DND-41 (cell line): ENCODE results near the gene PPA2.
"Not testable (repeated sequence)": the region's sequence is repeated elsewhere in the genome, so short reads cannot be mapped to it uniquely, and the experiment has no call there.

Experiments
- ATAC-seq: fragments of 200-7000 bp; cut with Tn5 transposase; 3 replicates; pipeline ENCODE4 v1.9.1; 2021; ENCODE audit warnings: low read depth; ENCODE audit not compliant: insufficient read depth
- DNase-seq: peaks from one replicate; pipeline ENCODE4 v3.0.0-alpha.2; 2020
- H2AFZ ChIP-seq: 2 replicates; pipeline ENCODE4 v1.6.0; 2012; ENCODE audit warnings: low read depth, low read length
- H3K27ac ChIP-seq: 2 replicates; pipeline ENCODE4 v1.5.1; 2012; ENCODE audit warnings: low read length, inconsistent platforms
- H3K27me3 ChIP-seq: fragments of 200-600 bp; sonication (generic); 2 replicates; pipeline ENCODE4 v1.6.0; 2012; ENCODE audit warnings: low read length, mild to moderate bottlenecking, inconsistent platforms; ENCODE audit not compliant: insufficient read depth, poor library complexity
- H3K36me3 ChIP-seq: 2 replicates; pipeline ENCODE4 v1.5.1; 2012; ENCODE audit warnings: low read length, inconsistent platforms; ENCODE audit not compliant: insufficient read depth
- H3K4me1 ChIP-seq: 2 replicates; pipeline ENCODE4 v1.5.1; 2012; ENCODE audit warnings: mild to moderate bottlenecking, low read length; ENCODE audit not compliant: insufficient read depth
- H3K4me2 ChIP-seq: 2 replicates; pipeline ENCODE4 v1.6.0; 2012; ENCODE audit warnings: mild to moderate bottlenecking, moderate library complexity, low read length, inconsistent platforms; ENCODE audit not compliant: insufficient read depth
- H3K4me3 ChIP-seq, 2 experiments: fragments of 200-600 bp in 1 of 2; shearing (Covaris generic) in 1 of 2; 2 replicates each; pipeline ENCODE4 v1.5.1; 2012 to 2016; ENCODE audit warnings: inconsistent platforms in 2 of 2, low read length in 2 of 2, mild to moderate bottlenecking in 2 of 2, low read depth in 1 of 2, moderate library complexity in 1 of 2
- H3K79me2 ChIP-seq: 2 replicates; pipeline ENCODE4 v1.6.0; 2012; ENCODE audit warnings: low read length, inconsistent platforms; ENCODE audit not compliant: insufficient read depth
- H3K9ac ChIP-seq: 2 replicates; pipeline ENCODE4 v1.6.0; 2012; ENCODE audit warnings: low read depth, mild to moderate bottlenecking, inconsistent platforms, low read length, moderate library complexity
- H3K9me3 ChIP-seq: 2 replicates; pipeline ENCODE4 v1.5.1; 2012; ENCODE audit warnings: low read length, moderate library complexity, mild to moderate bottlenecking, inconsistent platforms; ENCODE audit not compliant: insufficient read depth, severe bottlenecking
- H4K20me1 ChIP-seq: 2 replicates; pipeline ENCODE4 v1.6.0; 2012; ENCODE audit warnings: low read length; ENCODE audit not compliant: insufficient read depth
- EZH2 ChIP-seq: IDR thresholded peaks from 3 replicates; pipeline ENCODE4 v1.6.1; 2012; ENCODE audit warnings: borderline replicate concordance, low read depth, mild to moderate bottlenecking, moderate library complexity, low read length, inconsistent platforms; ENCODE audit not compliant: severe bottlenecking
- TF ChIP-seq, protein P1 (sequence below): IDR thresholded peaks from 2 replicates; pipeline ENCODE4 v1.5.1; 2012; ENCODE audit warnings: borderline replicate concordance, low read length, moderate library complexity, mild to moderate bottlenecking; ENCODE audit not compliant: poor library complexity, severe bottlenecking; ENCODE audit errors: extremely low read depth

Gene PPA2

DNA sequence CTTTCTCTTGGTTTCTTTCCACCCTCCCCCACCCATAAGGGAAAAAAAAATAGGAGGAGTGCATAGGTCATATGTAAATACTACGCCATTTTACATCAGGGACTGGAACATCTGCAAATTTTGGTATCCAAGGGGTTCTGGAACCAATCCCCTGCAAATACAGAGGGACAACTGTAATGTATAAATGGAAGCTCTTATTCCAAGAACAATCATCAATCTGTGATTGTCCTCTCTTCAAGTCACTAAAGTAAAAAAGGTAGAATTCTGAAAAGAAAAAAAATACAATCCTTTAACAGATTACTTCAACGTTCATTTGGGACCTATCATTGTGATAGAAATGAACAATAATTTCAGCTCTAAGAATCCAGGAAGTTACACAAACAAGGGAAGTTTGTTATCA lies 13.6 kb downstream of the PPA2 start:
- Histone ChIP-seq H3K27ac (no peak overlapping the region), H3K9me3 (no peaks in the 10 kb centered on the region), H3K4me1 (no peaks in the 10 kb centered on the region), H3K4me2 (no peak overlapping the region), H3K4me3 (no peak overlapping the region), H4K20me1 (peaks cover 3% of the 10 kb centered on the region; the same call in 1 of the 2 replicates), H3K9ac (no peak overlapping the region), H2AFZ (no peak overlapping the region), H3K79me2 (peaks cover 30% of the 10 kb centered on the region; the same call in 1 of the 2 replicates), H3K36me3 (peaks cover 4% of the 10 kb centered on the region; the same call in 1 of the 2 replicates), H3K27me3 (no peaks in the 10 kb centered on the region)
- DNase-seq (no peak), ATAC-seq (no peak)
- no peak for TF ChIP-seq EZH2
- TF ChIP-seq, protein P1, sequence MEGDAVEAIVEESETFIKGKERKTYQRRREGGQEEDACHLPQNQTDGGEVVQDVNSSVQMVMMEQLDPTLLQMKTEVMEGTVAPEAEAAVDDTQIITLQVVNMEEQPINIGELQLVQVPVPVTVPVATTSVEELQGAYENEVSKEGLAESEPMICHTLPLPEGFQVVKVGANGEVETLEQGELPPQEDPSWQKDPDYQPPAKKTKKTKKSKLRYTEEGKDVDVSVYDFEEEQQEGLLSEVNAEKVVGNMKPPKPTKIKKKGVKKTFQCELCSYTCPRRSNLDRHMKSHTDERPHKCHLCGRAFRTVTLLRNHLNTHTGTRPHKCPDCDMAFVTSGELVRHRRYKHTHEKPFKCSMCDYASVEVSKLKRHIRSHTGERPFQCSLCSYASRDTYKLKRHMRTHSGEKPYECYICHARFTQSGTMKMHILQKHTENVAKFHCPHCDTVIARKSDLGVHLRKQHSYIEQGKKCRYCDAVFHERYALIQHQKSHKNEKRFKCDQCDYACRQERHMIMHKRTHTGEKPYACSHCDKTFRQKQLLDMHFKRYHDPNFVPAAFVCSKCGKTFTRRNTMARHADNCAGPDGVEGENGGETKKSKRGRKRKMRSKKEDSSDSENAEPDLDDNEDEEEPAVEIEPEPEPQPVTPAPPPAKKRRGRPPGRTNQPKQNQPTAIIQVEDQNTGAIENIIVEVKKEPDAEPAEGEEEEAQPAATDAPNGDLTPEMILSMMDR, result no peak

DNA sequence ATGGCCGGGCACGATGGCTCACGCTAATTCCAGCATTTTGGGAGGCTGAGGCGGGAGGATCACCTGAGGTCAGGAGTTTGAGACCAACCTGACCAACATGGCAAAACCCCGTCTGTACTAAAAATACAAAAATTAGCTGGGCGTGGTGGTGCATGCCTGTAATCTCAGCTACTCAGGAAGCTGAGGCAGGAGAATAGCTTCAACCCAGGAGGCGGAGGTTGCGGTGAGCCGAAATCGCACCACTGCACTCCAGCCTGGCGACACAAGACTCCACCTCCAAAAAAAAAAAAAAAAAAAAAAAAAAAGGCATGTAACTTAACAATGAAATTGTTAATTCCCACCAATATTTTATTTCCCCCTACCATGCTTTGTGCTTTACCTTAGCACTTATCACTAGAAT lies 15.3 kb downstream of the PPA2 start:
- H3K79me2 ChIP-seq, result peaks cover 26% of the 10 kb centered on the region; the same call in 1 of the 2 replicates
- not testable (repeated sequence) for H3K27ac ChIP-seq, H3K4me3 ChIP-seq, H3K9ac ChIP-seq, DNase-seq, H3K9me3 ChIP-seq, H3K4me2 ChIP-seq, H3K4me1 ChIP-seq, ATAC-seq, H2AFZ ChIP-seq, H4K20me1 ChIP-seq, H3K27me3 ChIP-seq
- H3K36me3 ChIP-seq, result peaks cover 11% of the 10 kb centered on the region; the same call in 1 of the 2 replicates

DNA sequence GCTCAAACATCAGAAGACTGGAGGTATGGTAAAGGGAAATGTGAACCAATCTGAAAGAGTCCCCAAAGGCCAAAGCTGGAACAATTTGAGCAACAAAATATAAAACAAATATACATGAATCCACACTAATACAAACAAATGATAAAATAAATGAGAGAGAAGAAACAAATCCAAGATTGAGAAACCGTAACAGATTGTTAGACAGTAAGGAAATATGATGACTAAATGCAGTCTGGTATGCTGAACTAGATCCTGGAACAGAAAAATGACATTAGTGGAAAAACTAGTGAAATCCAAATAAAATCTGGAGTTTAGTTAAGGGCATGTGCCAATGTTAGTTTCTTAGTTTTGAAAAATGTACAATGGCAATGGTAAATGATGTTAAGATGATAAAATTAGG lies 15.9 kb downstream of the PPA2 start:
- Histone ChIP-seq H3K9me3 (no peaks in the 10 kb centered on the region), H3K79me2 (peaks cover 26% of the 10 kb centered on the region; the same call in 1 of the 2 replicates), H4K20me1 (peaks cover 3% of the 10 kb centered on the region; the same call in 1 of the 2 replicates), H3K27ac (no peak overlapping the region), H3K4me1 (no peaks in the 10 kb centered on the region), H2AFZ (no peak overlapping the region), H3K36me3 (peaks cover 12% of the 10 kb centered on the region; the same call in 1 of the 2 replicates), H3K4me2 (no peak overlapping the region), H3K9ac (no peak overlapping the region), H3K4me3 (no peak overlapping the region), H3K27me3 (no peaks in the 10 kb centered on the region)
- ATAC-seq (no peak), DNase-seq (no peak)
- TF ChIP-seq EZH2, result no peak
- TF ChIP-seq, protein P1, result no peak

DNA sequence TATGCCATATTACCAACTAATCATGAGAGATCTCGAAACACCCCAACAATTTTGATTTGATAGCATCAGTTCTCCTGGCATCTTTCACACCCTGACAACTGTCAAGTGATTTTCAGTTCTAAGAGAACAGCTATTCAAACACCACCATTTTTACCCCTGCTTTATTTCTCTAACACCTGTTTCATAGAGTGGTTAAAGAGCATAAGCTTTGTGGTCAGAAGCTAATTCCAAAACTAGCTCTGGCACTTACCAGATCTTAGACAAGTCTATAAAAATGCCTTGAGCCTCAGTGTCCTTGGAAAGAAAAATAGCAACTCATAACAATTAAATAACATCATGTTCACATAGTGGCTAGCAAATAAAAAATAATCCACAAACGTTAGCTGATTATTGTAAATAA lies 17.9 kb downstream of the PPA2 start:
- Histone ChIP-seq H3K27me3 (no peaks in the 10 kb centered on the region), H3K79me2 (peaks cover 17% of the 10 kb centered on the region; the same call in 1 of the 2 replicates), H3K36me3 (peaks cover 12% of the 10 kb centered on the region; the same call in 1 of the 2 replicates), H4K20me1 (no peaks in the 10 kb centered on the region), H3K4me1 (no peaks in the 10 kb centered on the region), H3K9ac (no peak overlapping the region), H3K9me3 (no peaks in the 10 kb centered on the region), H3K4me2 (no peak overlapping the region), H3K27ac (no peak overlapping the region), H3K4me3 (no peak overlapping the region), H2AFZ (no peak overlapping the region)
- TF ChIP-seq, protein P1, result no peak
- ATAC-seq, result peak; percentile 49; the same call in 2 of the 3 replicates
- no peak for DNase-seq
